Measurements from ENCODE around the gene ANKRD13D. TPM values are rescaled to one million over a fixed set of nuclear protein-coding genes. Genes with fewer than 3 reads are reported as not detected.

Gene ANKRD13D
- total and polyA plus RNA-seq, 8 donors: 9.8 to 60.7 (median 14.9) TPM

- Histone ChIP-seq H3K36me3 (peaks cover 9 to 93% (median 60%) of the 10 kb centered on the region in 3 donors), H3K27me3 (no peaks in the 10 kb centered on the region), H3K4me3 (no peak overlapping the region), H3K9me3 (no peaks in the 10 kb centered on the region), H3K27ac (no peak overlapping the region), H3K4me1 (no peaks in the 10 kb centered on the region)
- intact Hi-C loops (cut with DNase I): loop anchor here in 1 of 3 donors (10.0 kb wide), 1 partner anchor 134 kb away; no protein-coding TSS in a partner anchor
- 93 to 94% methylated on average over 37 of the region's 37 CpGs for WGBS, 2 donors
- no peak for ATAC-seq
- DNase-seq: no peak
- FAIRE-seq: no peak
- no peak for TF ChIP-seq CTCF (IDR thresholded peaks at IDR 0.05)
Measured at GRCh38 chr11:67250059-67251043, 38.8 kb upstream of the ANKRD13D start.

DNA sequence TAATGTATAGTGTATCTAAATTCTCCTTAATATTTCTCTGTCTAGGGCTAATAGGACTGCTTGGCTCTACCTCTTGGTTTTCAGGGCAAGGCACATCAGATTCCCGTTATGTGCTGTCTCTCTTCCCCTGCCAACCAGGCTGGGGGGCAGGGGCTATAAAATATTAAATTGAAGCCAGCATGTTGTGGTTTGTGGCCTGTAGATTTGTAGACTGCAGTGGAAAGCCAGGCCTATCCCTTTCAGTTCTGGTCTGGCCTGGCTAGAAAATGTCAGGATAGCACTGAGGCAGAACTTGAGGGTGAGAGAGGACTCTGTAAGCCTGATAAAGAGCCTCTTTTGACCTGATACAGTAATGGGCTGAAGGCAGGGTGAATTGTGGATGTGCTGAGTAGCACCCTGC lies 37.3 kb upstream of the ANKRD13D start:
- FAIRE-seq (no peak), ATAC-seq (no peak), DNase-seq (no peak)
- no peak for TF ChIP-seq CTCF (IDR thresholded peaks at IDR 0.05)
- 93 to 97% methylated on average over 1 of the region's 1 CpG for WGBS, 2 donors
- H3K27ac ChIP-seq: no peak overlapping the region
- peaks cover 6 to 86% (median 58%) of the 10 kb centered on the region in 3 donors for H3K36me3 ChIP-seq
- H3K4me3 ChIP-seq: no peak overlapping the region
- intact Hi-C loops (cut with DNase I): loop anchor here in 1 of 3 donors (10.0 kb wide), 1 partner anchor 133 kb away; no protein-coding TSS in a partner anchor
- H3K9me3 ChIP-seq: no peaks in the 10 kb centered on the region
- no peaks in the 10 kb centered on the region for H3K27me3 ChIP-seq
- no peaks in the 10 kb centered on the region for H3K4me1 ChIP-seq

GRCh38 chr11:67252831-67253239 lies 36.3 kb upstream of the ANKRD13D start:
- H3K36me3 ChIP-seq: peaks cover 6 to 81% (median 58%) of the 10 kb centered on the region in 3 donors
- no peak overlapping the region for H3K27ac ChIP-seq
- no peaks in the 10 kb centered on the region for H3K4me1 ChIP-seq
- TF ChIP-seq CTCF (IDR thresholded peaks at IDR 0.05): no peak
- no peaks in the 10 kb centered on the region for H3K9me3 ChIP-seq
- no peak overlapping the region for H3K4me3 ChIP-seq
- intact Hi-C loops (cut with DNase I): loop anchor here in 1 of 3 donors (10.0 kb wide), 1 partner anchor 132 kb away; no protein-coding TSS in a partner anchor
- H3K27me3 ChIP-seq: no peaks in the 10 kb centered on the region
- FAIRE-seq (no peak), DNase-seq (peak in 2 of 6 donors; percentile 16 to 36), ATAC-seq (peak in 3 of 4 donors; percentile 56 to 81 (median 63))
- WGBS, 2 donors: 85 to 92% methylated on average over 4 of the region's 4 CpGs

DNA sequence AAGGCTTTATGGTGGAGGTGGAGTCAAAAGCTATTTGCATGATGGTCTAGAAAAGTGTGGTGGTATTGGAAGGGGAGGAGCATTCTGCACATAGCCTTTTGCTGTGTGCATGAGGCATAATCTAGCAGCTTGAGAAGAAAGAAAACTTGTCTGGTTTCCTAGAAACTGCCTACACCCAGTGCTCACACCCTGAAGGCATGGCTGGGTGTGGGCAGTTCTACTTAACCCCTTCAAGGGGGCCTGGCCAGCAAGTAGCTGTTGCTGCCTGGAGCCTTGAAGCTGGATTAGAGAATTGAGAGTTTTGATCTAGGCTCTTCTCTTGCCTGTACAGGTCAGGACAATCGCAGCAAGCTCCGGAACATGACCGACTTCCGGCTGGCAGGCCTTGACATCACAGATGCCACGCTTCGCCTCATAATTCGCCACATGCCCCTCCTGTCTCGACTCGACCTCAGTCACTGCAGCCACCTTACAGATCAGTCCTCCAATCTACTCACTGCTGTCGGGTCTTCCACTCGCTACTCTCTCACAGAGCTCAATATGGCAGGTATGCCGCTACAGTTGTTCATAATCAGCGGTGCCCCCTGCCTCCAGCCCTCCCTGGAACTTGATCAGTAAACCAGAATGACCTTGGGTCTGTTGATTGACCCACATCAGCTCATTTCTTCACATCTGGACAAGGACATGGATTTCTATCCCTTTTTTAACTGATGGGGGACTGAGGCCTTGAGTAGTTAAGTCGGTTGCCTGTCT lies 35.1 kb upstream of the ANKRD13D start:
- Histone ChIP-seq H3K4me1 (no peaks in the 10 kb centered on the region), H3K27me3 (no peaks in the 10 kb centered on the region), H3K9me3 (no peaks in the 10 kb centered on the region), H3K36me3 (peaks cover 6 to 69% (median 48%) of the 10 kb centered on the region in 3 donors), H3K27ac (no peak overlapping the region), H3K4me3 (no peak overlapping the region)
- DNase-seq: peak in 1 of 6 donors; percentile 6
- WGBS, 2 donors: 86 to 87% methylated on average over 14 of the region's 14 CpGs
- ATAC-seq: peak in 1 of 4 donors; percentile 7
- intact Hi-C loops (cut with DNase I): loop anchor here in 1 of 3 donors (10.0 kb wide), 1 partner anchor 131 kb away; no protein-coding TSS in a partner anchor
- no peak for TF ChIP-seq CTCF (IDR thresholded peaks at IDR 0.05)
- FAIRE-seq: no peak
